HG02678 (cell line): ENCODE measurements around the gene WDTC1.

Experiments
- ATAC-seq: cut with Tn5 transposase; IDR thresholded peaks from one replicate; pipeline ENCODE4 v1.9.1; 2021; ENCODE audit warnings: mild to moderate bottlenecking, moderate library complexity; ENCODE audit not compliant: unreplicated experiment

Gene WDTC1

DNA sequence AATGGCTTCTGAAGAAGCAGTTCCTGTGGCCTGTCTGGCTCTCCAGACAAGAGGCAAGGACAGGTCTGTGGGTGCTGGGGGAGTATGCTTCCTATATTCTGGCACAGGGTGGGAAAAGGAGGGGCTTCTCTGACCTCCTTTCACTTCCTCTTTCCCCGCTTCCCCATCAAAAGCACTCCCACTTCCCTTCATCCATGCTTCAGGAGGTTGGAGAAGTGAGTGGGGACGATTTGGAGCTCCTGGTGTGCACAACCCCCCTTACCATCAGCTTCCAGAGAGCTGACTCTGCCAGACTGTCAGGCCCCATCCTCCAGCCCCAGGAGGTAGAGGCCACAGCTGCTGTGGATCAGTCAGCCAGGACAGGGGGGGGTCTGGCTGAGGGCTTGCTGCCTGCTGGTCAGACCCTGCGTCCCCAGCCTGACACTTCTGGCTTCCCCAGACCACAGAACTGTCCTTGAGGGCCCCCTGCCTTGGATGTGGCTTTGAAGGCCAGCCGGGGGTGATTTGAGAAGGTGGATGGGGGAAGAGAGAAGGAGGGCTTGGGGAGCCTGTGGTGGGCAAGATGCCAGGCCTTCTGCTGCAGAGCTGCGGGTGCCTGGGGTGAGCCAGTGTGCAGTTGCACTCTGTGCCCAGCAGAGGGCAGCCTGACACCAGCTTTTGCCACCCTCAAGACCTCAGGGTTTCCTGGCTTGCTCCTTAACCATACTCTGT, 66.1 kb downstream of the WDTC1 start:
- no peak for ATAC-seq

DNA sequence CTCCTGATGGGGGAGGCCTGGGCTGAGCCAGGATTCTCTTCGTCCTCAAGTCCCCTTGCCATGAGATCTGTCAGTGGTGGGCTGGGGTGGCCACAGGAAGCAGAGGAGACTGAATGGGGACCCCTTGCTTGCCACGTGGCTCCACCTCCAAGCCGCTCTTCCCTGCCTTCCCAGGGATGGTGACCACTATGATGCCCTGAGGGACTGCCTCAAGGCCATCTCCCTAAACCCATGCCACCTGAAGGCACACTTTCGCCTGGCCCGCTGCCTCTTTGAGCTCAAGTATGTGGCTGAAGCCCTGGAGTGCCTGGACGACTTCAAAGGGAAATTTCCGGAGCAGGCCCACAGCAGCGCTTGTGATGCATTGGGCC, 66.6 kb downstream of the WDTC1 start:
- ATAC-seq = no peak

DNA sequence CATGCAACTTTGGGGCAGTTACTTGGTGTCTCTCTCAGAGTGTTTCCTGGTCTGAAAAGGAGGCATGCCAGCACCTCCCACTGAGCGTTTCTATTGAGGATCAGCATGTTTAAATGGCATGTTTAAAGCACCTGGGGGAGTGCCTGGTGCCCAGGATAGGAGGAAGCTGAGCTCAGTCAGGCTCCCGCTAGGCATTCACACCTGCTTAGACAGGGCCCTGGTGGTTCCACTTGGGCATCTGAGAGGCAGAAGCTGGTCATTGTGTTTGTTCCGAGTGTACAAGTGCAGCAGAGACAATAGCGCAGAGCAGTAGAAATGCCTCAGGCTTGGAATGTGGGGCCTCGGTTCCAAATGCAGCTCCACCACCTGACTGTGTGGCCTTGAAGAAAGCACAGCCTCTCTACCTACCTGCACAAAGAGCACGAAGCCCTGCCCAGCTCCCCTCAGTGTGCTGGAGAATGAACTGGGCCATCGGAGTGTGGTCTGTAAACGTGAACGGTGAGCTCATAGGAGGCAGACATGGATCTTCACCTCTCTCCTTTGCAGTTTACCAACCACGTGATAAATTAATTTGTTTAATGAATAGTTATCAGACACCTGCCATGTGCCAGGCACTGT, 67.3 kb downstream of the WDTC1 start:
- no peak for ATAC-seq

DNA sequence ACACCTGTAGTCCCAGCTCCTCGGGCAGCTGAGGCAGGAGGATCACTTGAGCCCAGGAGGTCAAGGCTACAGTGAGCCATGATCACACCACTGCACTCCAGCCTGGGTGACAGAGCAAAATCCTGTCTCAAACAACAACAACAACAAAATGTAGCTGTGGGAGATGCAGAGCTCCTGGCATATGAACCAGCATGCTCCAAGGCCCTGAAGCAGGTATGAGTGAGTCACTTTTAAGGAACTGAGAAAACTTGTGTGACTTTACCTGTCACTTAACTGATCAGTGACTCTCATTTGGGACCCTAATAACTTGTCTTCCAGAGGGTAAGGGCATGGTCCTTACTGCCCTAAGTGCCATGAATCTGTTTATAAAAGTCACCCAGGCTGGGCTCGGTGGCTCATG, 68.2 kb downstream of the WDTC1 start:
- no peak for ATAC-seq

DNA sequence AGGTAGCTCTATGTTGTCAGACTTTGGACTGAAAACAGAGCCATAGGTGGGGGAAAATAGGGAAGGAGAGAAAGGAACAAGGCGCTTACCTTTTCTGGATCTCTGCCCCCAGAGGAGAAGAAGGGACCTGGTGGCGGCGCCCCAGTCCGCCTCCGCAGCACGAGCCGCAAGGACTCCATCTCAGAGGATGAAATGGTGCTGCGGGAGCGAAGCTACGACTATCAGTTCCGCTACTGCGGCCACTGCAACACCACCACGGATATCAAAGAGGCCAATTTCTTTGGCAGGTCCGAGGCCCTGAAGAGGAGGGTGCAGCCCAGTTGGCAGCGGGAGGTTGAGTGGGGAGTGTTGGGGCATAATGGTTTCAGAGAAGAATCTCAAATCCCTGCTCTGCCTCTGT, 69.1 kb downstream of the WDTC1 start:
- ATAC-seq = no peak

DNA sequence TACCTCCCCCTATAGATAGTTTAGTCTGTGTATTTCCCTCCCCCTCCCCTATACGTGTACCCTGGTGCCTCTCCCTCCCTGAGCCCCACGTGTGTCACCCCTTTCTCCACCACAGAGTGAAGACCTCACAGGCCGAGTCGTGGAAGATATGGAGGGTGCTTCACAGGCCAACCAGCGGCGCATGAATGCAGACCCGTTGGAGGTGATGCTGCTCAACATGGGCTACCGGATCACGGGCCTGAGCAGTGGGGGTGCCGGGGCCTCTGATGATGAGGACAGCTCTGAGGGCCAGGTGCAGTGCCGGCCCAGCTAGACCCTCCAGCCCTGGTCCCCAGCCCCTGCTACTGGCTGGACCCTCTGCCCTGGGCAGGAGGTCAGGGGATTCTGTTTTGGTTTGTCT, 71.6 kb downstream of the WDTC1 start:
- ATAC-seq = no peak

DNA sequence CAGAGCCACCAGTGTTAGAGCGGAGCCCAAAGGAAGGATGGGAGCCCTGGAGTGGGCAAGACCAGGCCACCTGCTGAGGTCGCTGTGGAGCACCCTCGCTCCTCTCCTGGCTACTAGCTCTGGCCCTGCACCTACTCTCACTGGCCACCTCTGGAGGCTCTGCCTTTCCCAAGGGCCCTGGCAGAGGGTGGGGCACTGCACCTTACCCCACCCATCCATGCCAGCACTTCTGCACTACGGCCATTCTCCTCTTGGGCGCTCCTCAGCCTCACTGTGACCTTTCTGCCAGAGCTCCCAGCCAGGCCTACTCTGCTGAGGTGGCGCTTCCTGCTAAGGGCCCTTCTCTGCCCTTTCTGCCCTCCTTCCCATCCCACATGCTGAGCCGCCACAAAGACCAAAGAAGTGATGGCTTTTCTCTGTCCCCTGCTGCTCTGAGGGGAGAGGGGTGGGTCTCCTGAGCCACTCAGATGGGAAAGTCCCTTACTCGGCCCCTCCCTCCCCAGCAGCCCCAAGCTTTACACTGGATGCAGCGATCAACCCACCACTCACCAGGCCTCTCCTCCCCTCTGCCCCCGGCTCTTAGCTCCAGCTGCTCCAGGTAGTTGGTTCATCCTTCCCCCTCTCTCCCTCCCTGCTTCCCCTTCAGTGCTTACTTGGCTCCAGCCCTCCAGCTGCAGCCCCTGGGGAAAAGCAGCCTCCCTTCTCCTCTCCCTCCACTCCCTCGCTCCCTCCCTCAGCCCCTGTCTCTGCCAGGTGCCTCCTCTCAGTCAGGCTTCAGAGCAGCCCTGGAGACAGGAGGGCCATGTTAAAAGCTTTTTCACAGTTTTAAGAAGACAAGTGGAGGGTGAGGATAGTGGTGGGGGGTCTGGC, 72.7 kb downstream of the WDTC1 start:
- no peak for ATAC-seq

DNA sequence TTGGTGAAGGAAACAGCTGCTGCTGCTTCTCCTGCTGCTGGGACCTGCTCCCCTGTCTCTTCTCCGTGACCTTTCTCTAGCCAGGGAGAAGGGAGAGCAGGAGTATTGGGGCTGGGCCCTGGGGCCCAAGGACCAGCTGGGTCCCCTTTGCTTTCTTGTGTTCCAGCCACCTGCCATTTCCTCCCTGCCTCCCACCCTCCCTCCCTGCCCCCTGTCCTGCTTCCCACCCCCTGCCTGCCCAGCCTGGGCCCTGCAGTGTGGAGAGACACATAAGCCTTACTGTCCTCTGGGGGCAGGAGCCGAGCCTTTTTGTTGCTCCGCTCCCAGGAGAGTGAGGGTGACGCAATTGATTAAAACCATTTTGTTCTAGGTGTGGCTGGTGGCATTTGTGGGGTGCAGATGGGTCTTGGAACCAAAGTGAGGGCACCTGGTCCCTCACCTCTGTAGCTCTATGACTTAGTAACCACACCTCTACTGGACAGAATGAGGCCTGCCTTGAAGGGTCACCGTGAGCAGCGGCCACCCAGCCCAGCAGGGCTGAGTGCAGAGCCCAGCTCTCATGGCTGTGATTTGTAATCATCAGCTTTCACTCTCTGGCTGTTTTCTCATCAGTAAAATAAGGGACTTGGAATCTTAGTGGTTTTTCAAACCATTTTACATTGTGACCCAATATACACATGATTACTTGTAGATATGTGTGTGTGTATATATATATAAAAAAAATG, 73.6 kb downstream of the WDTC1 start:
- no peak for ATAC-seq

DNA sequence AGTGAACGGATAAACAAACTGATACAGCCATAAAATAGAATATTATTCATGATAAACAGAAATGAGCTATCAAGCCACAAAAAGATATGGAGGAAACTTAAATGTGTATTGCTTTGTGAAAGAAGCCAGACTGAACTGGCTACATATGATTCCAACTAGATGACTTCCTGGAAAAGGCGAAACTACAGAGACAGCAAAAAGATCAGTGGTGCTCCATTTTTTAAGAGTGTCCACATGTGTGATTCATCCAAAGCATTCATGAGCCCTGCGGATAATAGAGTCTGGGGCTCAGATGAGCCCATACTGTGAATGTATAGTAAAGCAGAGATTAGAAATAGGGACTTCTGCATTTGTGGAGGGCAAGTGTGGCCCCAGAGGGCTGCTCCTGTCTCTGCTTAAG, 79.7 kb downstream of the WDTC1 start:
- no peak for ATAC-seq

DNA sequence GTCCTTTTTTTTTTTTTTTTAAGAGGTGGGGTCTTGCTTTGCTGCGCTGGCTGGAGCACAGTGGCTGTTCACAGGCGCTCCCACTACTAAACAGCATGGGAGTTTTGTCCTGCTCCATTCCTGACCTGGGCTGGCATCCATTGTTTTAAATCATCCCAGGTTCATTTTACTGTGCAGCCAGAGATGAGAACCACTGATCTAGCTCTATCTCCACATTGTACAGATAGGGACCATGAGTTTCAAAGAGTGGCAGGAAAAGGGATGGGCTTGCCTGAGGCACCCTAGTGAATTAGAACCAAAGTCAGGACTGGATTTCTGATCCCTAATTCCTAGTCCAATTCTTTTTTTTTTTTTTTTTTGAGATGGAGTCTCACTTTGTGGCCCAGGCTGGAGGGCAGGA, 80.3 kb downstream of the WDTC1 start:
- ATAC-seq = no peak

DNA sequence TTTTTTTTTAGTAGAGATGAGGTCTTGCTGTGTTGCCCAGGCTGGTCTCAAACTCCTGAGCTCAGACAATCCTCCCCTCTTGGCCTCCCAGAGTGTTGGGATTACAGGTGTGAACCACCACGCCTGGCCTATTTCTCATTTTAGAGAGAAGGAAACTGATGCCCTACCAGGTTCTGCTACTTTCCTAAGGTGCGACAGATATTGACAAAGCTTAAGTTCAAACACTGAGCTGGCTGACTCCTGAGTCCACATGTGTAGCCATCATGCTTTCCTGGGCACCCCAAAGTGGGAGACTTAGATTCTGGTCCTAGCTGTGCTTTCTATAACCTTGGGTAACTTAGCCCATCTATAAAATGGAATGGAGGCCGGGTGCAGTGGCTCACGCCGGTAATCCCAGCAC, 82.4 kb downstream of the WDTC1 start:
- ATAC-seq = no peak

DNA sequence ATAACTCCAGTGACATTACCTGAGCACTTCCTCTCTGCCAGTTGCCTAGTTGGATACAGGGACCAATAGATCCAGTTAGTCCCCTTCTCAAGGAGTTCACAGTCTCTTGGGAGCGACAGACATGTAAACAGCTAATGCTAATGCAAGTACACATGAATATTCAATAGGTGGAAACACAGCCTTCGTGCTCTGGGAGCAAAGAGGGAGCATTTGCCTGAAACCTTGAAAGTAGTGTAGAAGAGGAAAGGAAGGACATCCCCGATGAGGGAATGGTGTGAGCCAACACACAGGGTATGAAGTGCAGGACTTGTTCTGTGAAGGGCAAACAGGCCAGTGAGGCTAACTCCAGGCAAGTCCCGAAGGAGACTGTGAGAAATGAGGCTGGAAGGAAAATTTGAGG, 83.7 kb downstream of the WDTC1 start:
- ATAC-seq = no peak

DNA sequence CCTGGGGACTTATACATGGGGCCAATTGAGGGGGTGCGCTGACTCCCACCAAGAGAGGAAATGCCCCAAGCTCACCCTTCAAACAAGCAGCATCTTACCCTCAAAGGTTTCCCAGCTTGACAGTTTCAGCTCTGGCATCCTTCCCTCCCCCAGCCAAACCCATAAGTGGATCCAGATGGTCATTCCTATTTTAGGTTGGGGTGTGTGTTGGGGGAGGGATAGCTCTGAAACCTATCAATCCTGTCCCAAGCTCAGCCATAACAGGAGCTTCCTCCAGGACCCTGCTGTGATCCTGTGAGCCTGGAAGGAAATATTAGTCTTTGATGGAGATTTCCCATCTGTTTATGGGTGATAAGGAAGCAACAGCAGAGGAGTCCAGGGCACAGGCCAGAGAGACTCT, 84.2 kb downstream of the WDTC1 start:
- ATAC-seq = no peak

DNA sequence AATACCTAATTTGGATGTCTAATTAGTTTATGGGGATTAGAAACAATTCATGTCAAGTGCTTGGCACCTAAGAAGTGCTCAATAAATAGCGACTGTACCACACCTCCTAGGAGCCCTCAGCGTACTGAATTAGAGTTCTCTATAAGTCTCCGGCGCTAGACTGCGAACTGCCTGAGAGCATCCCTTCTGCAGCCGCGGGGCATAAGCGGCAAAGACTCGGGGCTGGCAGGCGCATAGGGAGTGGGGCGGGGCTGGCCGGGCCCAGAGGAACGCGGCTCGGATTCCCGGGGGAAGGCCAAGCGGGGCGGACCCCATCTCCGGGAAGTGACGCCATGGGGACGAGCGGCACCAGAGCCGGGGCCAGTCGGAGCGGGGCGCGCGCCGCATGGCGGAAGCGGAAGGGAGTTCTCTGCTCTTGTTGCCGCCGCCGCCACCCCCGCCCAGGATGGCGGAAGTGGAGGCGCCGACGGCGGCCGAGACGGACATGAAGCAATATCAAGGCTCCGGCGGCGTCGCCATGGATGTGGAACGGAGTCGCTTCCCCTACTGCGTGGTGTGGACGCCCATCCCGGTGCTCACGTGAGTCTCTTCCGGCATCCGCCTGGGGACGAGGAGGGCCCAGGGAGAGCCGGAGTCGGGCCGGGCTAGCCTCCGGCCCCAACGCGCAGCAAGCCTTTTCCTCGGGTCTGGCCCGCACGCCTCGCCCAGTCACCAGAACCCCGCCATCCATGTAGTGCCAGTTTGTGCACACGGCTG, 87.6 kb downstream of the WDTC1 start, which contains the start of gene TMEM222:
Gene TMEM222 (plus strand): TSS at position 351 of the 756 bp plus-strand sequence. CDS start 35 bp downstream, at position 386.
- peak; percentile 94 for ATAC-seq

DNA sequence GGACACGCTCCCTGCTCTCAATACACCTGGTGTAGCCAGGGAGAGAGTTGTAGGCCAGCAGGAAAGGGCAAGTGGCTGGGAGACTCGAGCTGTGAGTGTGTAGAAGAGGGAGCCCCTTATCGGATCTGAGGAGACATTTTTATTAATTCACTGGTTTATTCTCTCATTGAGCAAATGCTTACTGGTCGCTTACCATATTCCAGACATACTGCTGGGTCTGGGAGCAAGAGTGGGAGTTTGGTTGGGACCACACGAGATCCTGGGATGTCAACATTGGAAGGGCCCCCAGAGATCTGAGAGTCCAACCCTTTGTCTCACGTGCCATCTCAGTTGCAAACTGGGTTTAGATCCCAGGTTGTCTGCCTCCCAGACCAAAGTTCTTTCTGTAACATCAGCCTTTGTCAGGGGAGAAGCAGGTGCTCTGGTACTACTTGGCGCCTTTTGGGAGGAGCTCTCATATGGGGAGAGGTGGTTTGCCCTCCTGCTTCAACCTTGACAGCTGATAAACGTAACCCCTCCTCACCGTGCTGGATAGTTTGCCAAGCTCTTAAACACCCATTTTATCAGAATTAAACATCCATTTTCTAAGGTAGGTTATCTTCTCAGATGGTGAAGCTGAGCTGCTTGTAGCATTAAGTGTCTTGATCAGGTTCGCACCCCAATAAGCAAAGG, 88.3 kb downstream of the WDTC1 start:
- ATAC-seq = no peak

DNA sequence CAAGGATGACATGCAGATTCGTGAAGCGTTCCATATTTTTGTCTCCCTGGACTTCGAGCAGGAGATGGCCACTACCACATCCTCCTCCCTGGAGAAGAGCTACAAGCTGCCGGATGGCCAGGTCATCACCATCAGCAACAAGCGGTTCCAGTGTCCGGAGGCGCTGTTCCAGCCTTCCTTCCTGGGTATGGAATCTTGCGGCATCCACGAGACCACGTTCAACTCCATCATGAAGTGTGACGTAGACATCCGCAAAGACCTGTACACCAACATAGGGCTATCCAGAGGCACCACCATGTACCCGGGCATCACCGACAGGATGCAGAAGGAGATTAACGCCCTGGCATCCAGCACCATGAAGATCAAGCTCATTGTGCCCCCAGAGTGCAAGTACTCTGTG, 90.9 kb downstream of the WDTC1 start:
- no peak for ATAC-seq

DNA sequence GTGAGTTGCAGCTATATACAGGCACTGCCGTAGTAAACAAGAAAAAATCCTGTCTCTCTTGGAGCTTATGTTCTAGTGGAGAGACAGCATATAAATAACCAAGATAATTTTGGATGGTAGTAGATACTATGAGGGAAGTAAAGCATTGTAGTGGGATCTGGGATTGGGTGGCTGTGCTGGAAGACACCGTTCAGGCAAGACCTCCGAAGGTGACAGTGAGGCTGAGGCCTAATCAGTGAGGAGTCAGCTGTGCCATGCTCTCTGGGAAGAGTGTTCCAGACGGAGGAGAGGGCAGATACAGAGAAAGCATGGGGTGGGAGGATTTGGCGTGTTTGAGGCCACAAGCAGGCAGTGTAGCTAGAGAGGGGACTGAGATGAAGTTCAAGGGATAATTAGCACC, 93.5 kb downstream of the WDTC1 start:
- no peak for ATAC-seq

DNA sequence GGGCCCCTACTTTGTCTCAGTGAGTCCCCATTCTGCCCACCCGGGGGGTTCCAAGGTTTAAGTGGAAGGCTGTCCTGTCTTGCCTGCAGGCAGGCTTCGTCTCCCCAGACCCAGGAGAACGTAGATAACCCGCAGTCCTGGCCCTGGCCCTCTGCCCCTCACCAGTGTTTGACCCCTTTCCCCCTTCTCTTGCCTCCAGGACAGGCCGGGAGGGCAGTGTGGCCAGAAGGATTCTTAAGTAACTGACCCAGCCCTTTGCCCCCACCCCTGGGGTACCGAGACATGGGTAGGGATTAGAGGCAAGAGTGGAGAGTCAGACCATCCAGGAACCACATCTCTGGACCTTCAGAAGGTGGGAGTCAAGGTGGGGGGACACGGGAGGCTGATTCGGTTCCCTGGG, 96.4 kb downstream of the WDTC1 start:
- no peak for ATAC-seq

DNA sequence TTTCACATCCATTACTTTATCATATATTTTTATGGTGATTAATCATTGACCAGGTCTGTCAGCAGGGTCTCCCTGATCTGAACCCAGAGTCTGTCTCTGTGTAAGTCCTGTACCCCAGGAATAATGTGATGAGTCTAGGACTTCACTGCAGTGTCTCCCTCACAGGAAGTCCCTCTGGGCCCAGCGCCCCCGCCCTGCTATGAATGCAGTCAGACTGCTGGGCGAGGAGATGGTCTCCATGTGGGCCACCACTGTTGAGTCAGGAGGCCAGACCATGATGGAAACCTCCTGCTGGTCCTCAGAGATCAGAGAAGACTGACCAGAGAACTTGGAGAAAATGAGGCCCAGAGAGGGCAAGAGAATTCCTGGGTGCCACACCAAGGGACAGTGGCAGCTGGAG, 97.0 kb downstream of the WDTC1 start:
- no peak for ATAC-seq

DNA sequence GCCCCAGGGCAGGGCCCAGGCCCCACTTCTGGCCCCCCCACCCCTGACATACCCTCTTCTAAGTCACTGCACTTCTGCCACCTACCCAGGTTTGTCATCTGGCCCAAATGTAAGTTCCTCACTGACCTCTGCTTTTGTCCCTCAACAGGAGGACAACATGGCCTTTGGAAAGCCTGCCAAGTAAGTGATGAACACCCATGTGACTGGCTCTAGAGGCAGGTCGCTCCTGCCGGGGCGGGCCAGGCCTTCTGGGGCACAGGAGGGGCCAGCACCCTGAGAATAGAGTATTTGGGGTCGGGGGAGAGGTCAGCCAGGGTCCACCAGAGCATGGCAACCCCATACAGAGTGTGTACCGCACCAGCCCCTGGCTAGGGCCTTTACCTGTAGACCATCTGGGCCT, 97.5 kb downstream of the WDTC1 start:
- ATAC-seq = no peak
